ENCODE results near the gene SEC14L1. TPM values are rescaled to one million over a fixed set of nuclear protein-coding genes. Genes with fewer than 3 reads are reported as not detected.

SEC14L1 gene
- total RNA-seq, 1 experiment from 2014 or later, result 81.0 TPM

DNA sequence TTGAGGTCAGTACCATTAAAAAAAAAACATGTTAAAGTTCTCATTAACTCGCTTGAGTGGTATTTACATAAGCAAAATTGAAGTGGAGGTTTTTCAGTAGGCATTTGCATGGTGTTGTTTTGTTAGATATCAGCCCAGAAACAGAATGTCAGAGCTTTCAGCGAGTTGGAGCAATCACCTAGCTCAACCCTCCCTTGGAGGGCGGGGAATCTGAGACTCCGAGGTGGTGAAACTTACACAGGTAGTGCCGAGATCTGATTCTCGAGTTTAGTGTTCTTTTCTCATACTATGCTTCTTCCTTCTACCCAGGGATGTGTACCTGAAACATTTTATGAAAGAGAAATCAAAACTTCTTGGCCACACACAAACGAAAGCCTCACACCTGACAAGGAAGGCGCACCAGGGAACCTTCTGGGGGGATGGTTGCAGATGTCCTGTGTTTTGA lies 6.6 kb downstream of the SEC14L1 start (continued):
- TF ChIP-seq PRDM15 (CRISPR knock-in tag; IDR thresholded peaks at IDR 0.05), result no peak
- TF ChIP-seq ATF6 (CRISPR knock-in tag; IDR thresholded peaks at IDR 0.05), result no peak

- POLR2A ChIA-PET, result no interaction called here
- DNase-seq (ENCODE audit: low spot score) (no peak), ATAC-seq (no peak)
- H3K4me3 Mint-ChIP-seq, result no peak overlapping the region
- peaks cover 18% of the 10 kb centered on the region for H3K36me3 Mint-ChIP-seq
- no peaks in the 10 kb centered on the region for H3K9me3 Mint-ChIP-seq
- peaks cover 47% of the 10 kb centered on the region for H3K4me1 Mint-ChIP-seq
- CTCF ChIA-PET, result interaction anchor here (1.5 kb wide), 1 partner anchor 66 kb away, joined by 8 read pairs; no protein-coding TSS in a partner anchor
- TF ChIP-seq TP53 (CRISPR knock-in tag; IDR thresholded peaks at IDR 0.05) (no peak), SMAD4 (CRISPR knock-in tag; IDR thresholded peaks at IDR 0.05) (no peak), EMX1 (CRISPR knock-in tag; IDR thresholded peaks at IDR 0.05) (no peak), JAZF1 (CRISPR knock-in tag; IDR thresholded peaks at IDR 0.05) (no peak), ZNF423 (CRISPR knock-in tag; IDR thresholded peaks at IDR 0.05) (no peak), RELA (CRISPR knock-in tag; IDR thresholded peaks at IDR 0.05; ENCODE audit: borderline replicate concordance) (no peak), CBFB (CRISPR knock-in tag; IDR thresholded peaks at IDR 0.05; ENCODE audit: low read depth) (no peak), ETV6 (CRISPR knock-in tag; IDR thresholded peaks at IDR 0.05) (no peak)
- TF ChIP-seq, protein P1, sequence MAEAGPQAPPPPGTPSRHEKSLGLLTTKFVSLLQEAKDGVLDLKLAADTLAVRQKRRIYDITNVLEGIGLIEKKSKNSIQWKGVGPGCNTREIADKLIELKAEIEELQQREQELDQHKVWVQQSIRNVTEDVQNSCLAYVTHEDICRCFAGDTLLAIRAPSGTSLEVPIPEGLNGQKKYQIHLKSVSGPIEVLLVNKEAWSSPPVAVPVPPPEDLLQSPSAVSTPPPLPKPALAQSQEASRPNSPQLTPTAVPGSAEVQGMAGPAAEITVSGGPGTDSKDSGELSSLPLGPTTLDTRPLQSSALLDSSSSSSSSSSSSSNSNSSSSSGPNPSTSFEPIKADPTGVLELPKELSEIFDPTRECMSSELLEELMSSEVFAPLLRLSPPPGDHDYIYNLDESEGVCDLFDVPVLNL (CRISPR knock-in tag; IDR thresholded peaks at IDR 0.05; ENCODE audit: borderline replicate concordance, low read depth), result no peak
- no peaks in the 10 kb centered on the region for H3K27me3 Mint-ChIP-seq (ENCODE audit: low read depth)
- H3K27ac Mint-ChIP-seq, result no peak overlapping the region
Observed at GRCh38 chr17:77148077-77148939, 7.5 kb downstream of the SEC14L1 start.

DNA sequence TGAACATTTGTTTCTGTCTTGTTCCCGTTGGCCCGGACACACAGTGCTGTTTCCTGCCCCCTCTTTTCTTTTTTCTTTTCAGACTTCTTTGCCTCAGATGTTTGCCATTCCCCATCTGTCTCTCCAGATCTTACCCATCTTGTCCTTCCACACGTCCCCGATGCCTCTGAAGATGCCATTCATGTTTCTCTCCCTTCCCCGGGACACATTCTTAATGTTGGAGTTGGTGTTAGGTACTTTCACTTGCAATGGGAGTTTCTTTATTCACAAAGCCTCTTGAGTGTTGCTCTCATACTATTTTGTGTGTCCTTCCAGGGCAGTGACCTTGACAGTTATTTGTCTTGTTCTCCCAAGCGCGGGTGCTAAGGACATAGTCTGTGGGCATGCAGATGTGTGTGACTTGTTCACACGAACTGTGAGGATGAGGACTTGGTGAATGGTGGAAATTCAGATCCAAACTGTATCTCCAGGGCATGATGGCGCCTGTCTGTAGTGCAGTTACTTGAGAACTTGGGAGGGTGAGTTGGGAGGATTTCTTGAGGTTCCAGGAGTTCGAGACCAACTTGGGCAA lies 8.3 kb downstream of the SEC14L1 start:
- peak overlapping the region; percentile 25; the same call in 1 of the 2 replicates for H3K27ac Mint-ChIP-seq
- CTCF ChIA-PET, result no interaction called here
- POLR2A ChIA-PET, result no interaction called here
- DNase-seq (ENCODE audit: low spot score) (no peak), ATAC-seq (no peak)
- peaks cover 47% of the 10 kb centered on the region for H3K4me1 Mint-ChIP-seq
- H3K9me3 Mint-ChIP-seq, result no peaks in the 10 kb centered on the region
- H3K4me3 Mint-ChIP-seq, result no peak overlapping the region
- peaks cover 13% of the 10 kb centered on the region for H3K36me3 Mint-ChIP-seq
- H3K27me3 Mint-ChIP-seq (ENCODE audit: low read depth), result no peaks in the 10 kb centered on the region
- no peak for TF ChIP-seq ZNF396 (CRISPR knock-in tag; IDR thresholded peaks at IDR 0.05; ENCODE audit: borderline replicate concordance)
- no peak for TF ChIP-seq ZNF138 (CRISPR knock-in tag; conservative IDR thresholded peaks at IDR 0.05)
- TF ChIP-seq, protein P1 (CRISPR knock-in tag; IDR thresholded peaks at IDR 0.05; ENCODE audit: borderline replicate concordance, low read depth), result no peak
- TF ChIP-seq, protein P2, sequence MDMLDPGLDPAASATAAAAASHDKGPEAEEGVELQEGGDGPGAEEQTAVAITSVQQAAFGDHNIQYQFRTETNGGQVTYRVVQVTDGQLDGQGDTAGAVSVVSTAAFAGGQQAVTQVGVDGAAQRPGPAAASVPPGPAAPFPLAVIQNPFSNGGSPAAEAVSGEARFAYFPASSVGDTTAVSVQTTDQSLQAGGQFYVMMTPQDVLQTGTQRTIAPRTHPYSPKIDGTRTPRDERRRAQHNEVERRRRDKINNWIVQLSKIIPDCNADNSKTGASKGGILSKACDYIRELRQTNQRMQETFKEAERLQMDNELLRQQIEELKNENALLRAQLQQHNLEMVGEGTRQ (CRISPR knock-in tag; IDR thresholded peaks at IDR 0.05), result no peak
- TF ChIP-seq ETV6 (CRISPR knock-in tag; IDR thresholded peaks at IDR 0.05), result no peak
- no peak for TF ChIP-seq E2F5 (CRISPR knock-in tag; IDR thresholded peaks at IDR 0.05)
- TF ChIP-seq ZNF317 (CRISPR knock-in tag; IDR thresholded peaks at IDR 0.05; ENCODE audit: borderline replicate concordance, low read depth), result no peak
- TF ChIP-seq, protein P3, sequence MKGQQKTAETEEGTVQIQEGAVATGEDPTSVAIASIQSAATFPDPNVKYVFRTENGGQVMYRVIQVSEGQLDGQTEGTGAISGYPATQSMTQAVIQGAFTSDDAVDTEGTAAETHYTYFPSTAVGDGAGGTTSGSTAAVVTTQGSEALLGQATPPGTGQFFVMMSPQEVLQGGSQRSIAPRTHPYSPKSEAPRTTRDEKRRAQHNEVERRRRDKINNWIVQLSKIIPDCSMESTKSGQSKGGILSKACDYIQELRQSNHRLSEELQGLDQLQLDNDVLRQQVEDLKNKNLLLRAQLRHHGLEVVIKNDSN (CRISPR knock-in tag; IDR thresholded peaks at IDR 0.05), result no peak
- no peak for TF ChIP-seq OVOL2 (CRISPR knock-in tag; IDR thresholded peaks at IDR 0.05; ENCODE audit: borderline replicate concordance)
- no peak for TF ChIP-seq EMX1 (CRISPR knock-in tag; IDR thresholded peaks at IDR 0.05)
- TF ChIP-seq GRHL2 (CRISPR knock-in tag; IDR thresholded peaks at IDR 0.05; ENCODE audit: insufficient replicate concordance, severe bottlenecking), result no peak
- no peak for TF ChIP-seq CREB1 (CRISPR knock-in tag; IDR thresholded peaks at IDR 0.05)

Data from WTC11 (cell line).